ENCODE results near the gene NADK2. TPM values are rescaled to one million over a fixed set of nuclear protein-coding genes. Genes with fewer than 3 reads are reported as not detected.
A peak's percentile ranks its signal among the peaks of the same experiment; 100 is the strongest.

Gene NADK2
- total RNA-seq, 1 donor from 2014 or later, result 18.4 TPM

DNA sequence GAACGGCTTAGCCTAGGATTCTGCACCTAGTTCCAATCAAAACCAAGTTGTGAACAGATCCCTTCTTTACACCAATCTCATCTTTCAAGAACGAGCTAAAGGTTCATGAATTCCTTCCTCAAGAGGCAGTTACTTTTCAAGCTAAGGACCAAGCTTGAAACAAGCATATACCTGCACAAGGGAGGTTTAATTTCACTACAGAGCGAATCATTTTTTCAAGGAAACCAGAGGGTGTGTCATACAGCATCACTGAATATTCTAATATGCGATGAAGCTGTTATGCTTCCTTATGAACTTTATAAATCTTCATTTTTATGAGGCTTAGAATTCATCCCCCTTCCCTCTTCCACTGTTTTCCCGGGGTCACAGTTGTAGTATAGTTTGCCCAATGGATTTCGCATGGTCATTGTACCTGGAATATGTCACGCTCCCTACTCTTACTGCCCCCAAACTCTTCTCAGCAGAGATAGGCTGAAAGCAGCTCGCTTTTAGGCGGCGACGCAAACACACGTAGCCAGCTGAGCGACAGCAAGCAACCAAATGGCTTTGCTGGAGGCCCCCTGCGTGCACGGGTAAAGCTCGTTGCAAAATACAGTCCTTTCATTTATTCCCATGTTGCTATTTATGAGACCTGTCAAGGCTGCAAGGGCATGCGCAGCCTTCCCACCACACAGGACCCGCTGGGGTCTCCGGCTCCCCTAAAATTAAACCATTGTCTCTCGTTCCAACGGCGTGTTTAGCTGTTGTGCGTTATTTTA lies 90.9 kb downstream of the NADK2 start:
- TF ChIP-seq CTCF (IDR thresholded peaks at IDR 0.05), result no peak
- intact Hi-C loops (cut with DNase I), result loop anchor here (5.0 kb wide), 1 partner anchor 1219 kb away; no protein-coding TSS in a partner anchor
- peak overlapping the region; percentile 83 to 84 for H3K27ac ChIP-seq
- H3K9me3 ChIP-seq, result no peaks in the 10 kb centered on the region
- DNase-seq (ENCODE audit: low spot score in 2 of 2), result no peak
- H3K4me1 ChIP-seq, result peaks cover 0 to 4% of the 10 kb centered on the region in 2 donors
- peaks cover 0 to 4% of the 10 kb centered on the region in 2 donors for H3K36me3 ChIP-seq
- peak overlapping the region; percentile 83 to 92 for H3K4me3 ChIP-seq
- no peaks in the 10 kb centered on the region for H3K27me3 ChIP-seq

GRCh38 chr5:36147681-36148080 lies 94.0 kb downstream of the NADK2 start:
- DNase-seq (ENCODE audit: low spot score in 2 of 2), result no peak
- intact Hi-C loops (cut with DNase I), result no loop called here
- Histone ChIP-seq H3K9me3 (no peaks in the 10 kb centered on the region), H3K4me3 (no peak overlapping the region), H3K27ac (no peak overlapping the region), H3K27me3 (no peaks in the 10 kb centered on the region), H3K36me3 (no peaks in the 10 kb centered on the region), H3K4me1 (peaks cover 0 to 4% of the 10 kb centered on the region in 2 donors)
- no peak for TF ChIP-seq CTCF (IDR thresholded peaks at IDR 0.05)

DNA sequence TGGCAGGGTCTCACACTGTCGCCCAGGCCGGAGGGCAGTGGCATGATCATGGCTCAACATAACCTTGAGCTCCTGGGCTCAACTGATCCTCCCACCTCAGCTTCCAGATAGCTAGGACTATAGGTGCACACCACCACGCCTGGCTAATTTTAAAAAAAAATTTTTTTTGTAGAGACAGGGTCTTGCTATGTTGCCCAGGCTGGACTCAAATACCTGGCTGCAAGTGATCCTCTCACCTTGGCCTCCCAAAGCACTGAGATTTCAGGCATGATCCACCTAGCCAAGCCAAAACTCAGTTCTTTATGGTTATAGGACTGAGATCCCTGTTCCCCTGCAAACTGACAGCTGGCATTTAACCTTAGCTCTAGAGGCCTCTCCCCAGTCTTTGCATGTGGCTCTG lies 95.3 kb downstream of the NADK2 start:
- DNase-seq (ENCODE audit: low spot score in 2 of 2), result no peak
- H3K27ac ChIP-seq, result no peak overlapping the region

DNA sequence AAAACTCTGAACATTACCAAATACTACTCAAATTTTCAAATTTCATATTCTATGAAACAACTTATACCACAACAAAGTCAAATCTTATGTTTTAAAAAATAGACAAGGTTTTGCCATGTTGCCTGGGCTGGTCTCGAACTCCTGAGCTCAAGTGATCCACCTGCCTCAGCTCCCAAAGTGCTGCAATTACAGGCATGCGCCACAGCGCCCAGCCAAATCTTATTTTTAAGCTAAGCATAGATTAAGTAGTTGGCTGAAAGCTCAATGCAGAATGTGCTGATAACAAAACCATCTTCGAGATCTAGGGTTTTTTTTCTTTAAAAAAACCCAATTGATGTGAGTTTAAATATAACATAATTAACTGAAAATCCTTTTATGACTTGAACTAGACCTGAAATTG lies 96.4 kb downstream of the NADK2 start:
- intact Hi-C loops (cut with DNase I), result no loop called here
- H3K36me3 ChIP-seq, result peaks cover 2 to 11% of the 10 kb centered on the region in 2 donors
- no peak overlapping the region for H3K27ac ChIP-seq
- DNase-seq (ENCODE audit: low spot score in 2 of 2), result no peak
- H3K4me3 ChIP-seq, result no peak overlapping the region
- no peaks in the 10 kb centered on the region for H3K9me3 ChIP-seq
- no peak for TF ChIP-seq CTCF (IDR thresholded peaks at IDR 0.05)
- H3K27me3 ChIP-seq, result no peaks in the 10 kb centered on the region
- H3K4me1 ChIP-seq, result peaks cover 0 to 4% of the 10 kb centered on the region in 2 donors

More for the DNA sequence above, 95.3 kb downstream of the NADK2 start:
- peaks cover 0 to 9% of the 10 kb centered on the region in 2 donors for H3K36me3 ChIP-seq
- intact Hi-C loops (cut with DNase I), result no loop called here
- H3K4me3 ChIP-seq, result no peak overlapping the region
- H3K9me3 ChIP-seq, result no peaks in the 10 kb centered on the region
- no peaks in the 10 kb centered on the region for H3K27me3 ChIP-seq
- peaks cover 0 to 4% of the 10 kb centered on the region in 2 donors for H3K4me1 ChIP-seq
- TF ChIP-seq CTCF (IDR thresholded peaks at IDR 0.05), result no peak

Other genes starting within 250 kb of the NADK2 start
- gene UGT3A2, start 175.0 kb downstream of the NADK2 start, total RNA-seq, result not detected
- 24.5 TPM for gene LMBRD2, start 90.0 kb downstream of the NADK2 start, total RNA-seq
- 14.4 TPM for gene SKP2, start 89.8 kb downstream of the NADK2 start, total RNA-seq
- not detected for gene RANBP3L, start 60.0 kb upstream of the NADK2 start, total RNA-seq

All from ascending aorta (tissue), 2 donors.